ENCODE measurements around the gene PHAF1. TPM values are rescaled to one million over a fixed set of nuclear protein-coding genes. Genes with fewer than 3 reads are reported as not detected.

PHAF1 gene
- total and polyA plus RNA-seq, 4 donors, result 26.6 to 42.4 (median 28.4) TPM

- H3K27ac ChIP-seq (ENCODE audit: low read depth in 1 of 2, low read length in 2 of 2), result peak overlapping the region; percentile 61 to 79
- H3K36me3 ChIP-seq (ENCODE audit: control insufficient read depth in 4 of 4, insufficient read depth in 3 of 4, low read depth in 1 of 4, low read length in 3 of 4), result peaks cover 14 to 34% (median 28%) of the 10 kb centered on the region in 4 donors
- H3K9ac ChIP-seq (ENCODE audit: low read depth in 1 of 2, low read length in 2 of 2), result no peak overlapping the region
- H3K27me3 ChIP-seq (ENCODE audit: control insufficient read depth in 4 of 4, insufficient read depth in 4 of 4, low read length in 3 of 4), result no peaks in the 10 kb centered on the region
- H3K9me3 ChIP-seq (ENCODE audit: control insufficient read depth in 4 of 4, low read length in 3 of 4), result no peaks in the 10 kb centered on the region
- no peak for TF ChIP-seq REST (IDR thresholded peaks at IDR 0.05)
- TF ChIP-seq HNF4A (conservative IDR thresholded peaks at IDR 0.05), result no peak
- no peak for TF ChIP-seq ATF3 (IDR thresholded peaks at IDR 0.05)
- TF ChIP-seq NR2F2 (IDR thresholded peaks at IDR 0.05), result no peak
- no peak for TF ChIP-seq HNF4G (IDR thresholded peaks at IDR 0.05)
- no peak for TF ChIP-seq FOXA2 (IDR thresholded peaks at IDR 0.05)
- no peak for TF ChIP-seq EGR1 (IDR thresholded peaks at IDR 0.05; ENCODE audit: low read depth in 2 of 2)
- no peak for TF ChIP-seq ZBTB33 (IDR thresholded peaks at IDR 0.05)
- no peak for TF ChIP-seq RAD21 (IDR thresholded peaks at IDR 0.05)
- TF ChIP-seq GABPA (IDR thresholded peaks at IDR 0.05 in 1 of 2, conservative IDR thresholded peaks at IDR 0.05 in 1 of 2), result no peak
- TF ChIP-seq YY1 (IDR thresholded peaks at IDR 0.05), result no peak
- TF ChIP-seq JUND (IDR thresholded peaks at IDR 0.05), result no peak
- TF ChIP-seq SP1 (IDR thresholded peaks at IDR 0.05), result no peak
- TF ChIP-seq RXRA (IDR thresholded peaks at IDR 0.05), result no peak
- TF ChIP-seq MAX (IDR thresholded peaks at IDR 0.05), result no peak
- no peak for TF ChIP-seq CTCF (IDR thresholded peaks at IDR 0.05; ENCODE audit: low read depth, low read length, missing input control)
- peak overlapping the region in 2 of 3 donors; percentile 1 to 54 for H3K4me3 ChIP-seq (ENCODE audit: low read depth in 1 of 3, low read length in 3 of 3)
- WGBS, result 8% methylated on average over 94 of the region's 94 CpGs
- DNase-seq (ENCODE audit: low spot score), result peak; percentile 58
- H3K4me1 ChIP-seq (ENCODE audit: control insufficient read depth in 4 of 4, insufficient read depth in 4 of 4, low read length in 3 of 4), result peaks cover 6 to 15% (median 11%) of the 10 kb centered on the region in 4 donors
These were observed 40.5 kb downstream of the PHAF1 start for GRCh38 chr16:67150047-67150832.
